Testis (tissue), 3 donors: ENCODE results near the gene PPP1R27. TPM values are rescaled to one million over a fixed set of nuclear protein-coding genes. Genes with fewer than 3 reads are reported as not detected.

Experiments used
- DNase-seq: peaks from one replicate; pipeline ENCODE4 v3.0.0-alpha.2; 2019
- H3K27ac ChIP-seq, 2 donors: fragments of 200-600 bp; sonication (generic); one replicate each; pipeline ENCODE4 v1.5.1; 2019
- H3K27me3 ChIP-seq: fragments of 200-600 bp; sonication (generic); one replicate; pipeline ENCODE4 v1.5.1; 2019
- H3K36me3 ChIP-seq: fragments of 200-600 bp; sonication (generic); one replicate; pipeline ENCODE4 v1.5.1; 2017; ENCODE audit warnings: low read depth; ENCODE audit errors: missing control alignments
- H3K4me1 ChIP-seq: fragments of 200-600 bp; sonication (generic); one replicate; pipeline ENCODE4 v1.5.1; 2019
- H3K4me3 ChIP-seq, 2 donors: fragments of 200-600 bp; sonication (generic); one replicate each; pipeline ENCODE4 v1.5.1; 2017 to 2019
- H3K9me3 ChIP-seq: fragments of 200-600 bp; sonication (generic); one replicate; pipeline ENCODE4 v1.5.1; 2017
- CTCF ChIP-seq, 3 experiments: fragments of 450-650 bp in 2 of 3; fragments of 200-600 bp in 1 of 3; sonication (generic) in 1 of 3; IDR thresholded peaks; one replicate each; pipeline ENCODE4 v1.5.1; 2016 to 2019; ENCODE audit warnings: antibody characterized with exemption in 3 of 3, mild to moderate bottlenecking in 2 of 3, moderate library complexity in 1 of 3
- POLR2A ChIP-seq: fragments of 450-650 bp; IDR thresholded peaks from one replicate; pipeline ENCODE4 v1.6.1; 2017; ENCODE audit warnings: antibody characterized with exemption, mild to moderate bottlenecking, moderate library complexity
- WGBS, 2 donors: methylation state at CpG; one replicate each; pipeline ENCODE4 v1.1.5; 2018; 5-methylcytosine and 5-hydroxymethylcytosine counted together
- intact Hi-C: fragments of 100-400 bp; cut with DNase I; formaldehyde crosslinking; loops from one replicate; pipeline ENCODE4 v1.15.1; 2023; ENCODE audit warnings: low total_unique reads
- polyA plus RNA-seq: library from polyadenylated mRNA; stranded (reverse); fragments of 350-450 nt; fragmentation: Illumina TruSeq; extraction: RNeasy Lipid Tissue Mini Kit (QIAGEN cat#74804); gene quantifications from one replicate; pipeline ENCODE4 v1.2.3, GENCODE V29; 2014; ENCODE audit warnings: low read depth, low replicate concordance; ENCODE audit not compliant: insufficient read depth
- total RNA-seq, 2 donors: library from RNA; depleted of rRNA; stranded (reverse); fragments of >200 nt; gene quantifications; one replicate each; pipeline ENCODE4 v1.2.3, GENCODE V29; 2016

The PPP1R27 gene
- total and polyA plus RNA-seq, 3 donors from 2014 or later: 1.6 to 7.5 (median 1.9) TPM

GRCh38 chr17:81844327-81844851, 9.5 kb upstream of the PPP1R27 start:
- intact Hi-C loops: no loop called here
- Histone ChIP-seq H3K4me3 (no peak overlapping the region), H3K36me3 (no peaks in the 10 kb centered on the region), H3K9me3 (no peaks in the 10 kb centered on the region), H3K27me3 (no peaks in the 10 kb centered on the region), H3K27ac (no peak overlapping the region), H3K4me1 (no peaks in the 10 kb centered on the region)
- TF ChIP-seq POLR2A (no peak), CTCF (IDR thresholded peaks at IDR 0.05) (no peak)
- 93 to 95% methylated on average over 13 to 14 of the region's 14 CpGs for WGBS, 2 donors
- no peak for DNase-seq

DNA sequence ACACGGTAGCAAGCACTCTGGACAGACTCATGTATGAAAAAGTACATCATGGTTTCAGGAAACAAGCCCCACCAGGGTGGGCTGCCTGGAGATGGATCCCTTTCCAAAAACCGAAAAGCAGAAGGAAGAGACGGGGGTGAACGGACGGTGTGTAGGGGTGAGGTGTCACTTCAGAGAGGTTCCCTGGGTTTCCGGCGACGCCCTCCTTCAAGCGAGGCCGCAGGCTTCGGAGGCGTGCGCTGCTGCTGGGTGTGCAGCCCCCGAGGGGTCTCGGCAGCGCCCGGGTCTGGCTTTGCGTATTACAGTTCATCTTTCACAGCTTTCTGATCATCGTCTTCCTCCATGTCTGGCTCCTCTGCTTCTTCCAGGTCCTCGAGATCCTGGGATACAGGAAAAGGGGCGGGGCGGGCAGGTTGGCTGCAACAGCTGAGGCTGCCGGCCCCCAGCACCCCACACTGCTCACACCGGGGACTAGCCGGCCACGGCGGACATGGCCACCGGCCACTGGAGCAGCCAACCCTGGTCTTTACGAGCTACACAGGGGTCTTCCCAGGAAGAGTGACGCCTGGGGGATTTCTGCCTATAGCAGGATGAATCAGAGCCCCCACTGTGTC, 9.0 kb upstream of the PPP1R27 start:
- Histone ChIP-seq H3K4me3 (no peak overlapping the region), H3K4me1 (no peaks in the 10 kb centered on the region), H3K36me3 (no peaks in the 10 kb centered on the region), H3K27me3 (no peaks in the 10 kb centered on the region), H3K9me3 (no peaks in the 10 kb centered on the region), H3K27ac (no peak overlapping the region)
- no peak for DNase-seq
- intact Hi-C loops: no loop called here
- WGBS, 2 donors: 91 to 92% methylated on average over 30 of the region's 30 CpGs
- TF ChIP-seq POLR2A (no peak), CTCF (IDR thresholded peaks at IDR 0.05) (no peak)

DNA sequence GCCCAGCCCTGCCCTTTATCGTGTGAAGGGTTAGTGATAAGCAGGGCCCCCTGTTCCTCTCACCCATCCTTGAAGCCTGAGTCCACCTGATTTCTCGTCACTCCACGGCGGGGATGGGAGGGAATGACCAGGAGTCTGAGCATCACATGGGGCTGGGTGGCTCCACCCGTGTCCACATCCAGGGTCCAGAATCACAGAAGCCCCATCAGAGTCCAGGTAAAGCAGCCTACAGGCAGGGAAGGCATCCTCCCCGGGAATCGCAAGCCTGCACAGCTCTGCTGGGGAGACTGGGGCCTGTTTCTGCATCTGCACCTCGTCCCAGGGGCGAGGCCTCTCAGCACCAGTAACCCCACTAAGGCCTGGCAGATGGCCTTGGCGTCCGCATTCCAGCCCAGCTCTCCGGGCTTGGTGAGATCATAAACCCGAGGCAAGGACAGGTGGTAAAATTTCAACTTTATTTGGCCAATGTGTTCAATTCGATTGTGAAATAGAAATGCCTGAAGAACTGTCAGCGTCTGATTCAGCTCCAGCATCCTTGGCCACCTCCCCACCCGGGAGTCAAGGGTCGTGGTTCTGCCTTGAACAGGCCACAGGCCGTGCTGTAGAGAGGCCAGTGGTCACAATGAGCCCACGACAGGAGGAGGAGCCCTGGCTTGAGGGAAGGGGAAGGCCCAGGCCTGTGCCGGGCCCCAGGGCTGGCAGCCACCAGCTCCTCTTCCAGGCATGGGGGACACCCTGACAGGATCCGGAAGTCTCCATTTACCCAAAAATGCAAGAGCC, 8.1 kb upstream of the PPP1R27 start:
- Histone ChIP-seq H3K27me3 (no peaks in the 10 kb centered on the region), H3K27ac (no peak overlapping the region), H3K4me3 (no peak overlapping the region), H3K9me3 (no peaks in the 10 kb centered on the region), H3K36me3 (no peaks in the 10 kb centered on the region), H3K4me1 (no peaks in the 10 kb centered on the region)
- TF ChIP-seq CTCF (IDR thresholded peaks at IDR 0.05) (no peak), POLR2A (no peak)
- intact Hi-C loops: no loop called here
- DNase-seq: no peak
- WGBS, 2 donors: 58 to 64% methylated on average over 11 to 21 of the region's 21 CpGs

DNA sequence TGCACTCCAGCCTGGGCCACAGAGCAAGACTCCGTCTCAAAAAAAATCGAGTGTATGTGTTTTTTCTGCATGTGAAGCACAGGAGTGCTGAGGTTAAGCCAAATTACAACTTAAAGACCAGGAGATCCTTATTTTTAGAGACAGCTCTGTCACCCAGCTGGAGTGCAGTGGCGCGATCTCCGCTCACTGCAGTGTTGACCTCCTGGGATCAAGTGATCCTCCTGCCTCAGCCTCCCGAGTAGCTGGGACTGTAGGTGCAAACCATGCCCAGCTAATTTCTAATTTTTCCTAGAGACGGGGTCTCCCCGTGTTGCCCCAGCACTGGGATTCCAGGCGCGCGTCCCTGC, 7.5 kb upstream of the PPP1R27 start:
- TF ChIP-seq CTCF (IDR thresholded peaks at IDR 0.05): no peak
- H3K4me3 ChIP-seq: no peak overlapping the region
- intact Hi-C loops: no loop called here
- WGBS, 2 donors: 94 to 95% methylated on average over 11 of the region's 11 CpGs
- H3K27me3 ChIP-seq: no peaks in the 10 kb centered on the region
- H3K9me3 ChIP-seq: no peaks in the 10 kb centered on the region
- H3K27ac ChIP-seq: no peak overlapping the region
- no peaks in the 10 kb centered on the region for H3K36me3 ChIP-seq
- no peak for DNase-seq
- H3K4me1 ChIP-seq: no peaks in the 10 kb centered on the region
